Embryonic facial prominence (tissue), 1 donor: ENCODE data around the gene DPEP1.
"Not testable (repeated sequence)": the region's sequence is repeated elsewhere in the genome, so short reads cannot be mapped to it uniquely, and the experiment has no call there.

ENCODE experiments used
- DNase-seq: peaks from one replicate; pipeline ENCODE4 v3.0.0-alpha.2; 2016; ENCODE audit errors: extremely low spot score

Gene DPEP1

DNA sequence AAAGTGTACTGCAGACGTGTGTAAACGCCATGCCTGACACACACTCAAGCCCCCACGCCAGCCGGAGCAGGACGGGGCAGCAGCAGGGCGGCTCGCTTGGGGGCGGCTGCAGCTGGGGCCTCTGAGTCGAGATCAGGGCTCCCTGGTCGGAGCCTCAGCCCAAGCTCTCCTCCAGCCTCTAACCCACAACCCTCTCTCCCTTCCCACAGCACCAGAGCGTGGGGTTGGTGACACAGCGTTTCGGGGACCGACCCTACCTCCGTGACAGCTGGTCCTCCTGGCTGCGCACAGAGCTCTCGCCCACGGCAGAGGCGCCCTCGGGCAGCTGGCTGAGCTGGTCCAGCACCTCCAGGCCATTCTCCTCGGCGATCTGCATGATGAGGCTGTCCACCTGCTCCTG, 32.8 kb downstream of the DPEP1 start:
- no peak for DNase-seq

- no peak for DNase-seq
Observed at GRCh38 chr16:89646906-89647305, 33.5 kb downstream of the DPEP1 start.

GRCh38 chr16:89651584-89651983, 38.1 kb downstream of the DPEP1 start:
- DNase-seq, result no peak

- DNase-seq, result no peak
Observed at GRCh38 chr16:89653656-89654295, 40.3 kb downstream of the DPEP1 start.

DNA sequence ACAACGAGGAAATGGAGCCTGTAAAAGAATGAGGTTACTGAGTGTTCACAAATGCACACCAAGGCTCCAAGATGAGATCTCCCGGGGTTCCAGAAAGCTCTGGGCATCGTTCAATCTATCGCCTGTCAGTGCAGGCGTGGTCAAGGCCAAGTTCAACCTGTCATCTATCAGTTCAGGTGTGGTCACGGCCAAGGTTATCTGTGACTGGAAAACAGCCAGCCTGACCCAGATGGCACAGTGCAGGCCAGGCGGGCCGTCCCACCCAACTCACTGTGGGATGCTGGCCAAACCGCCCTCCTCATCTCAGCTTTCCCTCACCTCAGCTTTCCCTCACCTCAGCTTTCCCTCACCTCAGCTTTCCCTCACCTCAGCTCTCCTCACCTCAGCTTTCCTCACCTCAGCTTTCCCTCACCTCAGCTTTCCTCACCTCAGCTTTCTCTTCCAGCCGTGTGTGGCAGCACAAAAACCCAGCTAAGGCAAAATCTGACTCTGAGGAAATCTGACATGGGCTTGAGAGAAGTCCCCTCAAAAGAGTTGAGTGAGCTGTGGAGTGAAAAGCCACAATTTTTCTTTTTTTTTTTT, 41.7 kb downstream of the DPEP1 start:
- DNase-seq, result no peak

GRCh38 chr16:89656435-89657121, 43.1 kb downstream of the DPEP1 start:
- DNase-seq, result no peak

- DNase-seq, result peak; percentile 74
Observed at GRCh38 chr16:89657442-89658220, 44.2 kb downstream of the DPEP1 start, which contains the start of the genes CHMP1A and SPATA33. CHMP1A (minus strand) TSS chr16:89657708; CDS start chr16:89657588, 120 bp downstream. SPATA33 (plus strand) TSS chr16:89657836; CDS start chr16:89657912, 76 bp downstream.

DNA sequence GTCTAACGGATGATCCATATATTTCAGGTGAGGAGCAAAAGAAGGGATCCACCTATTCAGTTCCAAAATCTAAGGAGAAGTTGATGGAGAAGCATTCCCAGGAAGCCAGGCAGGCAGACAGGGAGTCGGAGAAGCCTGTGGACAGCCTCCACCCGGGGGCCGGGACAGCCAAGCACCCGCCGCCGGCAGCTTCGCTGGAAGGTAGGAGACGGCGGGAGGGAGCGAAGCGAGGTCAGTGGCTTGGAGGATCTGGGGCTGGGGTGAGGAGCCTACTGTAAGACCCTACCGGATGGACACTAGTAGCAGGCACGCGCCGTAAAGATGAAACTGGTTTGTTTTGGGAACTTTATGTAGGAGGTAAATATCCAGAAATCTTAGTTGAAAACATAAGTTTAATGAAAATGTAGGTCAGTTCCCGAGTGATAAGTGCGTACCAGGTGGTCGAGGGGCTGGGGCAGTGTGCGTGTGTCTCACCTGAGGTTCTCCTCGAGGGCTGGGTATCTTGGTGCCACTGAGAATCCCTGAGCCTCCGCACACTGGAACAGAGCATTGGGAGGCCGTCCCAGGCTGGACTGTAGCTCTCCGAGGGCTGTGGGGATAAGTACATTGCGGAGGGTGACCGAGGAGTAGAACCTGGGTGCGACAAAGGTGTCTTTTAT, 44.9 kb downstream of the DPEP1 start:
- DNase-seq, result no peak

DNA sequence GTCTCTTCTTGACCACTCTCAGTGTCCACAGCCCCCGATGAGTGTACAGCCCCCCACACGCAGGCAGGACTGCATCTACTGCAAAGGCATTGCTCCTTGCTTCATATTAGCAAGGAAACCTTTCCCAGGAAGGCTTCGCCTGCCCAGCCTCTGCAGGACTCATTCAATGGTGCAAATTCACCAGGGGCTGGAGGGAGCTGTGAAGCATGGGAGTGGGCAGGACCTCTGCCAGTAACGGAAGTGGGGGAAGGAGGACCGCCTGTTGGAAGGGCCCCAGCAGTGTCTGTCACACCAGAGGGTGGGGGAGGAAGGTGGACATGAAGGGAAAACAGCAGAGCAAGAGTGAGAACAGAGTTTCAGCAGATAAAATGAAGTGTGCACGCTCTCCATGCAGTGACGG, 46.7 kb downstream of the DPEP1 start:
- DNase-seq, result no peak

- DNase-seq, result no peak
Observed at GRCh38 chr16:89661215-89661614, 47.8 kb downstream of the DPEP1 start.

DNA sequence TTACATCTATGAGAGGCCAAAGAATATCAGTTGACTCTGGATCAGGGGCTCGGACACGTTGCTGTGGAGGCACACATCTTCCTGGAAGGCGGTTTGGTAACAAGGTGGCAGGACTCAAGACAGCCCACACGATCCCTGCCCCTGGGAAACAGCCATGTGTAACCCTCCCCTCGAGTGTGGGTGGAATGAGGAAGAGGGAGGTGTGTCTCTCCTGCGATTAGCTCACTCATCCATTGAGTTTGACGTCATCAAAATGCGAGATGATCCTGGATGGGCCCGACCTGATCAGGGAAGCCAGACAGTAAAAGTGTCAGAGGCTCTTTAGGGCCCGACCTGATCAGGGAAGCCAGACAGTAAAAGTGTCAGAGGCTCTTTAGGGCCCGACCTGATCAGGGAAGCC, 50.8 kb downstream of the DPEP1 start:
- not testable (repeated sequence) for DNase-seq

DNA sequence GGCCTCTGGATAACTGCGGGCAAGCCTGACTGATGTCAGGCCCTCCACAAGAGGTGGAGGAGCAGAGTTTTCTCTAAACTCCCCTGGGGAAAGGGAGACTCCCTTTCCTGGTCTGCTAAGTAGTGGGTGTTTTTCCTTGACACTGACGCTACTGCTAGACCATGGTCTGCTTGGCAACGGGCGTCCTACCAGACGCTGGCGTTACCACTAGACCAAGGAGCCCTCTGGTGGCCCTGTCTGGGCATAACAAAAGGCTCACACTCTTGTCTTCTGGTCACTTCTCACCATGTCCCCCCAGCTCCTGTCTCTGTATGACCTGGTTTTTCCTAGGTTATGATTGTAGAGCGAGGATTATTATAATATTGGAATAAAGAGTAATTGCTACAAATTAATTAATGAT, 53.6 kb downstream of the DPEP1 start:
- DNase-seq, result not testable (repeated sequence)

DNA sequence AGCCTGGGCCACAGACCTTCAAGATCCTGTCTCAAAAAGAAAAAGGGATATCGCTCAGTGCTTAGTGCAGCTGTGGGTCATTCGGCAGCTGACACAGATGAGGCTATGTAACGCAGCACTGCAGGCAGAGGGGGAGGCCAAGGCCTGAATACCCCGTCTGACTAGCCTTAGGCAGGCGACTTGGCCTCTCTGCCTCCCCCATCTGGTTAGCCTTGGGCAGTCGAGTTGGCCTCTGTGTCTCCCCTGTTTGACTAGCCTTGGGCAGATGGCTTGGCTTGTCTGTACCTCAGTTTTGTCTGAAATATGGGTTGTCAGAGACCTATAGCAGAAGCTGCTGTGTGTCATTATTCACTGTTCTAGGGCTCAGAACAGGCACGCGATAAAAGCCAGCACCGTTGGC, 54.2 kb downstream of the DPEP1 start:
- DNase-seq, result no peak

DNA sequence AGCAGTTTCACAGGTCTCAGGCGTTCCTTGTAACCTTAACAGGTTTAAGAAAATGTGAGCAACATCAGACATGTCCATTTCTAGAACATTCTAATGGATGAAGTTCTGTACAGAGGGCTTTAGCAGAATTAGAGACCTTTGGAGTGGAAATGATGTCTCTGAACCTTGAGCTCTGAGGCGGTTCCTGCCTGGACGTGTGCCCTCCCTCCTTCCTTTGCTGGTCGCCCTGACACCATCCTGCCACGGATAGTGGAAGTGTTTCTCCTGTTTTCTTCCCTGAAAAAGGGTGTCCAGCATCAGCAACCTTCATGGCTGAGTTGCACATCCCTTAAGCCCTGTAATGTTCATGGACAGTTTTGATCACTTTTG, 55.3 kb downstream of the DPEP1 start:
- no peak for DNase-seq

DNA sequence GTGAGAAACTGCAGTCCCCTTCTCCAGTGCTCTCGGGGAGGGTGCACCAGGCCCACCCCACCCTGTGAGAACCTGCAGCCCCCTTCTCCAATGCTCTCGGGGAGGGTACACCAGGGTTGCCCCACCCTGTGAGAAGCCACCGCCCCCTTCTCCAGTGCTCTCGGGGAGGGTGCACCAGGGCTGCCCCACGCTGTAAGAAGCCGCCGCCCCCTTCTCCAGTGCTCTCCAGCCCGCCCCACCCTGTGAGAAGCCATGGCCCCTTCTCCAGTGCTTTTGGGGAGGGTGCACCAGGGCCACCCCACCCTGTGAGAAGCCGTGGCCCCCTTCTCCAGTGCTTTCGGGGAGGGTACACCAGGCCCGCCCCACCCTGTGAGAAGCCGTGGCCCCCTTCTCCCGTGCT, 56.3 kb downstream of the DPEP1 start:
- DNase-seq, result no peak

- DNase-seq, result no peak
Observed at GRCh38 chr16:89670496-89671431, 57.3 kb downstream of the DPEP1 start.

GRCh38 chr16:89671565-89671964, 58.1 kb downstream of the DPEP1 start:
- not testable (repeated sequence) for DNase-seq

DNA sequence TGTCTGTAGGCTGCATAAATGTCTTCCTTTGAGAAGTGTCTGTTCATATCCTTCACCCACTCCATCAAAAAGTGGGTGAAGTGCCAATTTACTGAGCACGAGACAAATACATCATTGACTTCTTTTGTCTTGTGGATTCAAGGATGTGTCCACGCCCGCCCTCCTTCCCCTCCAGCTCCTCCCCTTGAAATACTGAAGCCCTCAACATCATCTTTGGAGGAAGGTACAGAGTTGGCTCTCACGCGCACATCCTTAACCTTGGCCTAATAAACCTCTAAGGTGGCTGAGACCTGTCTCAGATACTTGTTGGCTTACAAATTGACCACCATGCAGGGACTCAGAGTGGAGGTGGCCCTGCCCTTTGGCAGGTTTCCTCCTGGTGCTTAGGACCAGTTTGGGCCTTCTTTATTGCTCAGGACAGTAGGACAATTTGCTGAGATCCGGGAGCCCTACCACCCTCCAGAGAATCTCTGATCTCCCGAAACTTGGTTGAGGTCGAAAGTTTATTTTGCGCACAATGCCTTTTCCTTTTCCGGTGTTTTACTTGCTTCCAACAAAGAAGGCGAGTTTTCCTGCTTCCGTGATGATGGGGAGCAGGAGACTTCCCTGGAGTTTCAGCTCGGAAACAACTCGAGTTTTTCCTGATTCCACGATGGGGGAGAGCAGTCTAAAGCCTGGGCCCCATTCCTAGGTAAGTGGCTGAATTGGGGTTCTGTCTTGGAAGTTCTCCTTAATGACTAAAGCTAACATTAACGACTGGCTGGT, 58.9 kb downstream of the DPEP1 start:
- no peak for DNase-seq

DNA sequence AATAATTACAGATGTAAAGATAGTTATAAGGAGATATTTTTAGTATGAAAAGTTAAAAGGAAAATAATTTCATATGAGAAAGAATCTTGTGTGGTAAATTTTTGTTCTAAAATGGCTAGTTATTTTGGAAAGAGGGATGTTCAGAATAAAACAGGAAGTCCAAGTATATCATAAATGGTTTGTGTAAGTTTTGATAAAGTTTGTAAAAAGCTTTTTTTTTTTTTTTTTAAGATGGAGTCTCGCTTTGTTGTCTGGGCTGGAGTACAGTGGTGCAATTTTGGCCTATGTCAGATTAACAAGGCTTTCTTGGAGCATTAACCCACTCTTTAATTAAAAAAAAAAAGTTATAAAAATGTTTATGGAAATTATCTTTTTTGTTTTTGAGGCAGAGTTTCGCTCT, 64.8 kb downstream of the DPEP1 start:
- no peak for DNase-seq

- no peak for DNase-seq
Observed at GRCh38 chr16:89685916-89686315, 72.5 kb downstream of the DPEP1 start.
